GM18873 (cell line): Measurements from ENCODE around the gene PUM1.
"Not testable (repeated sequence)": the region's sequence is repeated elsewhere in the genome, so short reads cannot be mapped to it uniquely, and the experiment has no call there.

Experiments
- ATAC-seq: cut with Tn5 transposase; IDR thresholded peaks from one replicate; pipeline ENCODE4 v1.9.1; 2021; ENCODE audit warnings: mild to moderate bottlenecking, moderate library complexity, moderate number of reproducible peaks; ENCODE audit not compliant: unreplicated experiment, low FRiP score

Gene PUM1

GRCh38 chr1:30935758-30936157, 129.8 kb downstream of the PUM1 start:
- not testable (repeated sequence) for ATAC-seq

- no peak for ATAC-seq
Observed at GRCh38 chr1:30934613-30935012, 130.9 kb downstream of the PUM1 start.

- no peak for ATAC-seq
Observed at GRCh38 chr1:30933874-30934252, 131.7 kb downstream of the PUM1 start.

GRCh38 chr1:30930631-30931173, 134.8 kb downstream of the PUM1 start:
- ATAC-seq = no peak

GRCh38 chr1:30929944-30930525, 135.5 kb downstream of the PUM1 start:
- no peak for ATAC-seq

GRCh38 chr1:30929135-30929889, 136.2 kb downstream of the PUM1 start:
- ATAC-seq = no peak

- ATAC-seq = no peak
Observed at GRCh38 chr1:30928789-30929134, 136.8 kb downstream of the PUM1 start.

GRCh38 chr1:30928171-30928570, 137.3 kb downstream of the PUM1 start:
- ATAC-seq = no peak

GRCh38 chr1:30927448-30927847, 138.1 kb downstream of the PUM1 start:
- no peak for ATAC-seq

GRCh38 chr1:30923597-30923996, 141.9 kb downstream of the PUM1 start:
- no peak for ATAC-seq

GRCh38 chr1:30920827-30921226, 144.7 kb downstream of the PUM1 start:
- ATAC-seq = no peak

GRCh38 chr1:30919025-30919881, 146.3 kb downstream of the PUM1 start:
- ATAC-seq = no peak

GRCh38 chr1:30916296-30916695, 149.2 kb downstream of the PUM1 start:
- no peak for ATAC-seq

- no peak for ATAC-seq
Observed at GRCh38 chr1:30915491-30916230, 149.9 kb downstream of the PUM1 start.

GRCh38 chr1:30914931-30915330, 150.6 kb downstream of the PUM1 start:
- ATAC-seq = no peak

- ATAC-seq = no peak
Observed at GRCh38 chr1:30914587-30914922, 151.0 kb downstream of the PUM1 start.

- ATAC-seq = no peak
Observed at GRCh38 chr1:30912913-30913652, 152.4 kb downstream of the PUM1 start.

GRCh38 chr1:30912224-30912623, 153.3 kb downstream of the PUM1 start:
- no peak for ATAC-seq

- ATAC-seq = no peak
Observed at GRCh38 chr1:30911059-30911954, 154.2 kb downstream of the PUM1 start.
